GM23338 (cell line): ENCODE data around the gene STK33.

Experiments used
- EZH2phosphoT487 ChIP-seq: fragments of 200-600 bp; sonication (generic); IDR thresholded peaks from one replicate; pipeline ENCODE4 v1.8.1; 2018; ENCODE audit warnings: antibody characterized with exemption; ENCODE audit not compliant: unreplicated experiment
- TF ChIP-seq, protein P1 (sequence below), 2 experiments: fragments of 200-600 bp in 1 of 2; sonication (generic) in 1 of 2; conservative IDR thresholded peaks; 2 replicates each; pipeline versions ENCODE4 v1.5.1 to v1.6.1; 2016 to 2017; ENCODE audit warnings: antibody characterized with exemption in 2 of 2, low read depth in 2 of 2, mild to moderate bottlenecking in 2 of 2, moderate library complexity in 1 of 2

GRCh38 chr11:8368772-8369171, 225.3 kb downstream of the STK33 start:
- TF ChIP-seq, protein P1, sequence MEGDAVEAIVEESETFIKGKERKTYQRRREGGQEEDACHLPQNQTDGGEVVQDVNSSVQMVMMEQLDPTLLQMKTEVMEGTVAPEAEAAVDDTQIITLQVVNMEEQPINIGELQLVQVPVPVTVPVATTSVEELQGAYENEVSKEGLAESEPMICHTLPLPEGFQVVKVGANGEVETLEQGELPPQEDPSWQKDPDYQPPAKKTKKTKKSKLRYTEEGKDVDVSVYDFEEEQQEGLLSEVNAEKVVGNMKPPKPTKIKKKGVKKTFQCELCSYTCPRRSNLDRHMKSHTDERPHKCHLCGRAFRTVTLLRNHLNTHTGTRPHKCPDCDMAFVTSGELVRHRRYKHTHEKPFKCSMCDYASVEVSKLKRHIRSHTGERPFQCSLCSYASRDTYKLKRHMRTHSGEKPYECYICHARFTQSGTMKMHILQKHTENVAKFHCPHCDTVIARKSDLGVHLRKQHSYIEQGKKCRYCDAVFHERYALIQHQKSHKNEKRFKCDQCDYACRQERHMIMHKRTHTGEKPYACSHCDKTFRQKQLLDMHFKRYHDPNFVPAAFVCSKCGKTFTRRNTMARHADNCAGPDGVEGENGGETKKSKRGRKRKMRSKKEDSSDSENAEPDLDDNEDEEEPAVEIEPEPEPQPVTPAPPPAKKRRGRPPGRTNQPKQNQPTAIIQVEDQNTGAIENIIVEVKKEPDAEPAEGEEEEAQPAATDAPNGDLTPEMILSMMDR (conservative IDR thresholded peaks at IDR 0.05; ENCODE audit: low read depth in 2 of 2): no peak
- TF ChIP-seq EZH2phosphoT487: no peak
